GM21786 (cell line): Measurements from ENCODE around the gene TTLL8.
"Not testable (repeated sequence)": the region's sequence is repeated elsewhere in the genome, so short reads cannot be mapped to it uniquely, and the experiment has no call there.

Experiments
- ATAC-seq: cut with Tn5 transposase; IDR thresholded peaks from one replicate; pipeline ENCODE4 v1.9.1; 2021; ENCODE audit not compliant: unreplicated experiment

Gene TTLL8

DNA sequence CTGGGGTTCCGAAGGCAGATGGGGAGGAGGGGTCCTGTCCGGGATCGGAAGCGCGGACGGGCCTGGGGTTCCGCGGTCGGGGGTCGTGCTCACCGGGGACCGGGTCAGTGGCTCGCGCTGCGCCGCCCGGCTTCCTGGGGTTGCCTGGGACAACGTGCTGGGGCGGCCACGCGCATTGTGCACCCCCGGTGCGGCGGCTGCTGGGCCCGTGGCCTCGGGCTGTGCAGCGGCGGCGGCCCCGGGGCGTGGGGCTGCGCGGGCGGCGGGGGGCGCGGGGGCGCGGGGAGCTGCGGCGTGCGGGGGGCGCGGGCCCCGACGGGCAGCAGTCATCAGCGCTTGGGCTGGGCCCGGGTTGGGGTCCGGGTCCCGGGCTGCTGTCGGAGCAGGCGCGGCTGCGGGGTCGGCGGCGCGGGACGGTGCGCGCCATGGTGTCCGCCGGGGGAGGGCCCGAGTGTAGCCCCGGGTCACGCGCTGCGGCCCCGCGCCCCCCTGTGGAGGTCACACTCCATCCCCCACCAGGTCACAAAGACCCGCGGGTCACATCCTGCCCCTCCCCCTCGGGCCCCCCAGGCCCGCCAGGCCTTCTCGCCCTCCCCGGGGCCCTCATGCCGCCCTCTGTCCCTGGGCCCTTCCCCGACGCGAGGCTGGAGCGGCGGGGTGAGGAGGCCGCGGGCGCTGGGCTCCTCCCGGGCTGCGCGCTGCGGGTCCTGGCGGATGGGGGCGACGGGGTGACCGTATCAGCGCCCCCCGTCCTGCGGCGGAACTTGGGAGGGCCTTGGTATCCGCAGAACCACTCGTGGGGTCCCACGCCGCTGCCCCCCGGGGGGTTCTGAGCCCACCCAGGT, at the start of gene TTLL8:
Gene TTLL8, minus strand, starts transcription at position 238 of the 845 bp plus-strand sequence.
- no peak for ATAC-seq

DNA sequence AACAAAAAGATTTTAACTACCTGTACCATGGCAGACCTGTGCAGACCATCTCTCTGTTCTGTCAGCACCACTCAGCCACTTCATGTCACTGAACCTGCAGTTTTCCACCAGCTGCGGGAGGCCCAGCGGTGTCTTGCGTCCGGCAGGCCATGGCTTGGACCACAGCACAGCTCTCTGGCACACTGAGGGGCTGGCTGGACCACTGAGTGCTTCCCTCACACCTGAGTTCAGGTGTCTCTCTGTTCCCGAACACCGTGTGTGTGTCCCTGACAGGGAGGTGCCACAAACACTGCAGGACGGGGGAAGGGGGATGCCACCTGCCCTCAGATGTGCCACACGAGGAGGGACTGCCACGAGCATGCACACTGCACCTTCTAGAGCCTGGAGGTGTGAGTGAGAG, 49.4 kb upstream of the TTLL8 start:
- ATAC-seq = no peak

DNA sequence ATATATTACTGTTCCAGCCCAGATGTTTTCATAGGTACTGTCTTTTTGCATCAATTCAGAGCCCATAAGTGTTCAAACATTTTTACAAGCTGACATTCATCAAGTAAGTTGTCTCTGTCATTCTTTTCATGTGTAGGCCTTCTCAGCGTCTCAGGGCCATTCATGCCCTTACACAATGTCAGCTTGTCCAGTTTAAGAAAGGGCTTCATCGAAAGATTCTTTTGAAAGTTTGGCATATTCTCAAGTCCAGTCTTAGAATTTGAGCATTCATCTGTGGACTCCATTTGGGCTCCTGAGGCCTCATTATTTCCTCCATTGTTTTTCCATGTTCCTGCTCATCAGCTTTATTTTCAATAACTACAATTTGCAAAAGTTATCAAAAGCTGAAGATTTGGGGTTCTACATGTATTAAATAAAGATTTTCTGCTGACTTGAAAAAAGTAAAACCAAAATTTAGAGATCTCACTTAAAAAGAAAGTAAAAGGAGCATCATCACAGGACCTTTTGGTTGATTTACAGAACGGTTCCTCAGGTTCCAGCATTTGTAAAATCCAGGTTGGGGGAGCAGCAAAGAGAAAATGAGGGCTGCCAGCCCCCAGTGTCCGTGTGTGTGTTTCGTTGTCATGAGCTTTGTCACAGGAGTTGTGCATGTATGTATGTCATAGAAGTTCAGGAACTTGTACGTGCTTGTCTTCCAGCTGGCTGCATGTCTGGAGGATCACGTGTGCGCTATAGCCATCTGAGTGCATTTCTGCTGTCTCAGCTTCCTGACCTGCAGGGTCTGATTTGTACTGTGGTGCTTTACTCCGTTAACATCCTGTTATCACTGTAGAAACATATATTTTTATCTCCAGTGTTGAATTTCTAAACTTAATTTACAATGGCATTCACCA, 47.4 kb upstream of the TTLL8 start:
- no peak for ATAC-seq

DNA sequence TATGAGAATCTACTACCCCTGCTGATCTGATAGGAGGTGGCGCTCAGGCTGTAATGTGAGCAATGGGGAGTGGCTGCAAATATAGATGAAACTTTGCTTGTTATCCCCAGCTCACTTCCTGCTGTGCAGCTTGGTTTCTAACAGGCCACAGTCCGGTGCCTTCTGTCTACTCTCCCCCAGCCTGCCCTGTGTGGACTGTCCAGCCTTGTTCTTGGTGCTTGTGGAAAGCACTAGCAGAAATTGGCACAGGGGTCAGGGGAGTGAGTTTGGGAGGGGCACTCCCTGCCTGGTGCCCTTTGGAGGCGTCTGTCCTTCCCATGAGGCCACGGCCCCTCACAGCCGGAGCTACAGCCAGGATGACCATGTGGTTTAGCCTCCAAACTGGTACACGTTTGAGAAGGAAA, 46.0 kb upstream of the TTLL8 start:
- ATAC-seq = no peak

DNA sequence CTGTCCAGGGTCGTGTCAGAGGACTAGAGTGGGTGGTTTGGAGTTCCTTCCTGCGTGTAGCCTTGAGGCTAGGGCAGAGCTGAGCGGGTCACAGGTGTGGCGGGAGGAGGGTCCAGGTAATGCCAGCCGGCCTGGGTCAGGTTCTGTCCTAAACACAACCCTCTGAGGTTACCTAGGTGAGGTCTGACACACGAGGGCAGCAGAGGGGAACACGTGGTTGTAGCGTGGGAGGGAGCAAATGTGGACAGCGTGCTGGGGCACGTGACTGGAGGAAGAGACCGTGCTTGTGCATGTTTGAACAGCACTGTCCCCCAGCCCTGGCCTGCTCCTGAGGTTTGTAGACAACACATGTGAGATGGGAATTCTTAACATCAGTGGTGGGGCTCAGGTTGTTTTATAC, 44.8 kb upstream of the TTLL8 start:
- no peak for ATAC-seq

DNA sequence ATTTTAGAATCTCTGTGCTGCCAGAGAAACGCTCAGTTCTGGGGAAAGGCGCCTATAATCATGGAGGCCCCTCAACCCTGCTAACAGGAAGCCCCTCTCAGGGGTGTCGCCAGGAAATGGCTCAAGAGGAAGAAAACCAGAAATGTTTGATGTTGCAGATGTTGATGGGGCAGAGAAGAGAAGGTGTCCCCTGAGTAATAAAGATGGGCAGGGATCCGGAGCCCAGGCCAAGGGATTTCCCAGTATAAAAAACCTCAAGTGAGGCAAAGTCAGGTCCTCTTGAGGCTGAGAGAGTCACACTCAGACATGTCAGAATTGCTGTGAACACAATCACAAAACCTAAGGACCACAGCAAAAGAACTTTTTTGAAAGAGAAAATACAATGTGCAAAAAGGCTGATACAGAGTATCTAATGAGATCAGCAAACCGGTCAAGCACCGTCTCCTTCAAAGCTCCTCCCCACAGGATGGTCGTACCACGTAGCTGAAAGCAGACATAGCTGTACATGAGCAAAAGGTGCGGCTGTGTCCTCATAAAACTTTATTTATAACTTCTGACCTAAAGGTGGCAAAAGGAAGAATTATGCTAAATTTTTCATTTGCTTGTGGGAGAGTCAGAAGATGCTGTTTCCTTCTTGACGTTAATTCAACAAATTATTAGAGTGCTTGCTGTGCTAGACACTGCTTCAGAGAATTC, 43.9 kb upstream of the TTLL8 start:
- ATAC-seq = no peak

DNA sequence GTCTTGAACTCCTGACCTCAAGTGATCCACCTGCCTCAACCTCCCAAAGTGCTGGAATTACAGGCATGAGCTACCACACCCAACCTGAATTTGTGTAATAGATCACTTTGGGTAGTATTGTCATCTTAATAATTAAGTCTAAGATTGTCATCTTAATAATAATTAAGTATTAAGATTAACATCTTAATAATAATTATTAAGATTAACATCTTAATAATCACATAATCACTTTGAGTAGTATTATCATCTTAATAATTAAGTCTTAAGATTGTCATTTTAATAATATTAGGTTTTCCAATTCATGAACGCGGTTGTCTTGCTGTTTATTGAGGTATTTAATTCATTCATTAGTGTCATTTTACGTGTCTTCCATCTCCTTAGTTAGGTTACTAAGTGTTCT, 40.0 kb upstream of the TTLL8 start:
- no peak for ATAC-seq

DNA sequence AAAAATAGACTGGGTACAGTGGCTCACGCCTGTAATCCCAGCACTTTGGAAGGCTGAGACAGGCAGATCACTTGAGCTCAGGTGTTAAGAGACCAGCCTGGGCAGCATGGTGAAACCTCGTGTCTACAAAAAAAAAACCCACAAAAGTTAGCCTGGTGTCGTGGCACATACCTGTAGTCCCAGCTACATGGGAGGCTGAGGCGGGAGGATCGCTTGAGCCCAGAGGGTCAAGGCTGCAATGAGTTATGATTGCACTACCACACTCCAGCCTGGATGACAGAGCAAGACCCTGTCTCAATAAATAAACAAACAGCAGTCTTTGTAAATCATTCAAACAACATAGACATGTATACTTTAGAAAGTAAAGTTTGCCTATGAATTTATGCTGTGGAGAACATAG, 34.2 kb upstream of the TTLL8 start:
- ATAC-seq = no peak

DNA sequence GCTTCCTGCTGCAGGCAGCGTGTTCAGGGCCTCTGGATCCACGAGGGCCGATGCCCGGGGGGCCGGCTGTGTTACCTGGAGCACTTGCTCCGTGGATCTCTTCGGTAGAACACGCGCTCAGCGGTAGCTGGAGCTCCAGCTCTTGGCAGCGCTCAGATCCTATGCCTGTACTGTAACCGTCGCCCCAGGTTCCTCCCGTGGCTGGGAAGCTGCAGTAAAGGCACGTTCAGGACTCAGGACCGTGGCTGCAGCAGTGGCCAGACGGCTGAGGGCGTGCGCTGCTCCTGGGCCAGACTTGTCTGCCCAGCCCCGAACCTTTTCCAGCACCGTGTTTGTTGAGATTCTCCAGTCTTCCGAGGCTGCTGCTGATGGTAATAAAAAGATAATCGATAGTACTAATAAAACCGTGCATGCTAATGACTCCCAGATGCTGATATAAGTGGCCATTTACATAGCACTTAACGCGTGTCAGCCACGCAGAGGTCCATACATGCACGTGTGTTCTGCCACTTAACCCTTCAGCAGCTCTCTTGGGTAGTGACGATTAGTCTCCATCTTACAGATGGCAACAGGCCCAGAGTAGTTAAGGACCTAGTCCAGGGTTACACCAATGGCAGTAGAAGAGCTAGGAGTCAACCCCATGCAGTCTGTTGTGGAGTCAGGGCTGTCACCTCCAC, 33.1 kb upstream of the TTLL8 start:
- ATAC-seq = no peak

DNA sequence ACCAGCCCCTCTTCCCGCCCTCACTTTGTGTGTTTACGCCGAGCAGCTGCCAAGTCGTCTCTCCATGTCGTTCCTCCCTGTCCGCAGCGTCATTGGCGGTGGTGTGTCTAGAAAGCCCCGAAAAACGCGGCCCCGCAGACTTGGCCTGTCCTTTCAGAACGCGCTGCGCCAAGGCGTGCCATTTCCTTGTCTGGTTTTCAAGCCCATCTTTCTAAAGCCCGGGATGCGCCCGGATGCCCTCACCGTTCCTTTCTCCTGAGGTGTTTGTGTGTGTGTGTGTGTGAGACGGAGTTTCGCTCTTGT, 32.3 kb upstream of the TTLL8 start:
- ATAC-seq = no peak

DNA sequence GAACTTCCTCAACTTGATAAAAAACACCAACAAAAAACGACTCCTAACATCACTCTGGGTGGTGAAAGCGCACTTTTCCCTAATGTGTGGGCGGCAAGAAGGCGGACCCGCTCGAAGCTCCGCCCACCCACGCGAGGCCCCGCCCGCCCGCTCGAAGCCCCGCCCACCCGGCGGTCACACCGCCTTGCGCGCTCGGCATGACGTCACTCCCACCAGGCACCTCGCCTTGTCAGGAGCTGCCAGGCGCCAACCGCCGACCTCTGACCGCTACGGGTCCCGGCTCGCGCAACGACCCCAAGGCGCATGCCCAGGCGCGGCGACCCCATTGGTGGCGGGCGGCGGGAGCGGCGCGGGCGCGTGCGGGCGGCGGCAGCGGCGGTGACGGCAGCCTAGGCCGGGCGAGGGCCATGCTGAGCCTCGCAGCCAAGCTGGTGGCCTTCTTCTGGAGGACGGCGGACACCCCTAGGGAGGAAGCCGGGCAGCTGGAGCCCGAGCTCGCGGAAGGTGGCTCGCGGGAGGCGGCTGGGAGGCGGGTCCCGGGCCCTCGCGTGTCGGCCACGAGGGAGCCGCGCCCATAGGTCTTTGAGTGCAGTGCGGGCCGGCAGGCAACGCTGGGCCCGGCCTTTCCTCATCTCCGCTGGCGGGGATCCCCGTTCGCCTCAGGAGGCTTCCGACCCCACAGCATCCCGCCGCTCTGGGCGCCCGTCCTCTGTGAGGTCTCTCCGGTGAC, 31.7 kb upstream of the TTLL8 start, which contains the start of gene MOV10L1:
Gene MOV10L1, plus strand, starts transcription at position 325 of the 730 bp plus-strand sequence. Its CDS starts 83 bp downstream, at position 408.
- ATAC-seq = no peak

DNA sequence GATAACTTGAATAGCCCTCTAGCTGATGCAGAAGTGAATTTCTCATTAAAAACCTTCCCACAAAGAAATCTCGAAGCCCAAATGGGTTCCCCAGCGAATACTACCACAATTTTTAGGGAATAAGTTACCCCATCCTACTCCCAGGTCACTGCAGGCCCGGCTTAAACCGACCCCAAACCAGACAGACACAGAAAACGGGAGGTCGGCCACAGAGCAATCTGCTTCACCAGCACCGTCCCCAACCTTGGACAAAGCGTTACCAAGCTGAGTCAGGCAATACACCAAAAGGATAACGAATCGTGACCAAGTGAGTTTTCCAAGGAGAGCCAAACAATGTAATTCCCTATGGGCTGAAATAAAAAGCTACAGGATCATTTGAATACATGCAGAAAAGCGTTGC, 31.1 kb upstream of the TTLL8 start:
- no peak for ATAC-seq

DNA sequence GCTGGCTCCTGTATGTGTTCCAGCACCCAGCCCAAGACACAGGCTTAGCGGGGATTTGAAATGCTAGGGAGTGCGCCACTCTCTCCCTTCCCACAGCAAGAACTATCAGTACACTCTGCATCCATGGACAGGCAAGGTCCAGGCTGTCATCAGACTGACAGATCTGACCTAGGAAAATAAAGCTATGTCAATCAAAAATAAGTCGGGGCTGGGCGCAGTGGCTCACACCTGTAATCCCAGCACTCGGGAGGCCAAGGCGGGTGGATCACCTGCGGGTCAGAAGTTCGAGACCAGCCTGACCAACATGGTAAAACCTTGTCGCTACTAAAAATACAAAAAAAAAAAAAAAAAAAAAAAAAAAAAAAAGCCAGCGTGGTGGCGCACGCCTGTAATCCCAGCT, 30.0 kb upstream of the TTLL8 start:
- ATAC-seq = no peak

DNA sequence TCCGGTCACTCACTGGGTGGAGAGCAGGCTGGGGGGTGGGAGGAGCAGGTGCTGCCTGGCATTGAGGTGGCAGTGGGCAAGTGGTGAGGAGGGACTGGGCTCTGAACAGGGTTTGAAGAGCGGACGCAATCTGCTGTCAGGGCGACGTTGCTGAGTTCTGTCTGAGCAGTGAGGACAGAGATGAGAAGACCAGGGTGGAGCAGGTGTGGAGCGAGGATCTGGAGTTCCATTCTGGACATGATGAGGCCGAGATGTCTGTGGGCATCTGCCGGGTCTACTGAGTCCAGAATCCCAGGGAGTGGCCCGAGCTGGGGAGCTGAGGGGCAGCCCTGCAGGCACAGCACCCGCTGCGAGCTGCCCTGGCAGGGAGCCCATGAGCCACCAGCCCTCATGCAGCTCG, 29.5 kb upstream of the TTLL8 start:
- no peak for ATAC-seq

DNA sequence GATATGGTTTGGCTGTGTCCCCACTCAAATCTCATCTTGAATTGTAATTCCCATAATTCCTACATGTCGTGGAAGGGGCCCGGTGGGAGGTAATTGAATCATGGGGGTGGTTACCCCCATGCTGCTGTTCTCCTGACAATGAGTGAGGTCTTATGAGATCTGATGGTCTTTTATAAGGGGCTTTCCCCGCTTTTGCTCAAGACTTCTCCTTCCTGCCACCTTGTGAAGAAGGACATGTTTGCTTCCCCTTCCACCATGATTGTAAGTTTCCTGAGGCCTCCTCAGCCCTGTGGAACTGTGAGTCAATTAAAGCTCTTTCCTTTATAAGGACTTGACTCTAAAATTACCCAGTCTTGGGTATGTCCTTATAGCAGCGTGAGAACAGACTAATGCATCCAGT, 28.9 kb upstream of the TTLL8 start:
- ATAC-seq = not testable (repeated sequence)

DNA sequence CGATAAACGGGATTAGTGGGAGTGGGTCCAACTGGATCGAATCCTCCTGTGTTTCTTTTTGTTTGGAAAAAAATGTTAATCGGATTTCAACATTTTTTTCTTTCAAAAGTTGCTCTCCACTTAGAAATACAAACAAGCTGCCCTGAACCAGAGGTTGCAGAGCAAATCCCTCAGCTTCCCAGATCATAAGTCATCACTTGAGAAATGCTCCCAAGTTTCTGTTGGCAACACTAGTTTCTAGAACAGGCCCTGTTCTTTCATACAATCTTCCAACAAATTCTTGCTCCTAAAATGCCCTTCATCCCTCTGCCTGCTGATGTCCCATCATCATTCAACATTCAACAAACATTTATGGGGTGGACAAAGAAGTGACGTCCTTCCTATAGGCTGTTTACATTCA, 28.4 kb upstream of the TTLL8 start:
- no peak for ATAC-seq

DNA sequence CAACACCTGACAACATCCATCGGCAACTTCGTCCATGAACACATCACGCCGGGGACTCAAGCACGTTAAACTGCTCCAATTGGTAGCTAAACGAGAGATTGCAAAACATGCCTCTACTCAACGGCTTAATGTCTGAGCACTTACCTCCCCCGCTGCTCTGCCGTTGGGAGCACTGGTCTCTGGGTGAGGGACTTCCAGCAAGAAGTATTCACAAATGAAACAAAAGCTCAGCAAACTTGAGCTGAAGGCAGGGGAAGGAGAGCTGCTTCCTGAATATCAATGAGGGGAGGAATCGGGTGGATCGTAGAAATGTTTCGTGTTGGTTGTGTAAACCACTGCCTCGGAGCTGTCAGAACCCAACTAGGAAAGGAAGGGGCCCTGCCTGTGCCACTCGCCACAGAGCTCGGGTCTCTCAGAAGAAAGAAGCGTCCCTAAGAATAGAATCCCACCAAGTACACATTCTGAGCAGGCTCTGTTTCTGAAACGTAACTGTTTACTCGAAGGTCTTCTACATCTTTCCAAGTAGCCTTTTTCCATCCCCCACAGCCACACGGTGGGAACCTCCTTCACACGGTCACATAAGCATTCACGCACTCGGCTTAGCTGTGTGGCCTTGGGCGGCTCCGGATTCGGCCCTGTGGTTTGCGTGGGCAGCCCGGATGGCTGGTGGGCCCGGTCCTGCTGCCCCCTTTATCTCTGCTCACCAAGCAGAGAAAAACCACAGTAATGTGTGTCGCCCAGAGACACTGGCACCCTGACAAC, 27.3 kb upstream of the TTLL8 start, which contains the start of gene MLC1:
Gene MLC1, minus strand, starts transcription at position 216 of the 762 bp plus-strand sequence. CDS start 524 bp downstream, outside the sequence.
- no peak for ATAC-seq

DNA sequence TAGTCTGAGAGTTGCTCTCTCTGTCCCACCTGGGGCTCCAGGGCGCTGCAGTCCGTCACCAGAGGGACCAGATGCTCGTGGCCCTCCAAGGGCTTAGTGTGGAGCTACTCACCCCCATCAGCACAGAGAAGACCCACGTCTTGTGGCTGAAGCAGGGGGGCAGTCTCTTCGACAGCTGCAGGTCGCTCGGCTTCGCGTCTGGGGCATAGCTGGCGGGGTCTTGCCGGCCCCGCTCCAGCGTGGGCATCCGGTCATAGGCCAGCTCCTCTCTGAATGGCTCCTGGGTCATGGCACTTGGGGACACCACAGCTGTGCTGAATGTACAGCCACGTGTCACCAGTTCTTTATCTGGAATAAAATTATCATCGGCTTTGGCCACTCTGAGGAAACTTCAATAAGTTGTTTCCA, 26.5 kb upstream of the TTLL8 start:
- no peak for ATAC-seq

DNA sequence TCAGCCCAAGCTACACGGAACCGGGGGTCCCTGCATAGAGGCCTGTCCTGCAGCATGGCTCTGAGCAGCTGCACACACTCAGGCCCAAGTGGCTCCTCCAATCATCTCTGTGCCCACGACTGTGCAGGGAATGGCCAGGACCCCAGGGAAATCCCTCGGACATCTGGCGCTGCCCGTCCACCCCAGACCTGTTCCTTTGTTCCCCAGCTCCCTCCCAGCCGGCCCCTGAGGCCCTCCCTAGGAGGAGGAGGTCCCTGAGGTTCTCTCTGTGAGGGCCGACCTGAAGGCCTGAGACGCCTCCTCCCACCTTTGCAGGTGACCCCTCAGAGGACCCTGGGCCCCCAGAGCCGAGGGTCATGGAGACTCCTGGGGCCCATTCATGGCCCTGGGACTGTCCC, 26.0 kb upstream of the TTLL8 start:
- no peak for ATAC-seq
